Large intestine (tissue), 3 donors: Measurements from ENCODE around the gene ODAD4. TPM values are rescaled to one million over a fixed set of nuclear protein-coding genes. Genes with fewer than 3 reads are reported as not detected.

ENCODE experiments used
- DNase-seq, 2 donors: peaks; one replicate each; pipeline versions ENCODE4 v3.0.0 to v3.0.0-alpha.2; 2013
- H3K27ac ChIP-seq: one replicate; pipeline ENCODE4 v1.5.1; 2013; ENCODE audit warnings: low read length
- H3K27me3 ChIP-seq: 2 replicates; pipeline ENCODE4 v1.6.1; 2013; ENCODE audit warnings: low read length; ENCODE audit not compliant: control insufficient read depth, insufficient read depth
- H3K36me3 ChIP-seq: 2 replicates; pipeline ENCODE4 v1.6.1; 2013; ENCODE audit warnings: low read length; ENCODE audit not compliant: control insufficient read depth, insufficient read depth
- H3K4me1 ChIP-seq: one replicate; pipeline ENCODE4 v1.6.1; 2013; ENCODE audit warnings: low read length; ENCODE audit not compliant: control insufficient read depth, insufficient read depth
- H3K4me3 ChIP-seq: one replicate; pipeline ENCODE4 v1.5.1; 2013; ENCODE audit warnings: low read length
- H3K9me3 ChIP-seq: one replicate; pipeline ENCODE4 v1.6.1; 2013; ENCODE audit warnings: mild to moderate bottlenecking, low read depth, low read length, moderate library complexity; ENCODE audit not compliant: control insufficient read depth
- WGBS: methylation state at CpG from one replicate; pipeline ENCODE4 v1.1.5; 2013; ENCODE audit warnings: low lambda C conversion rate; ENCODE audit not compliant: insufficient coverage; 5-methylcytosine and 5-hydroxymethylcytosine counted together
- polyA plus RNA-seq: library from polyadenylated mRNA; unstranded; fragments of 120-200 nt; gene quantifications from one replicate; pipeline ENCODE4 v1.2.1, GENCODE V29; 2013

ODAD4 gene
- polyA plus RNA-seq, 1 donor, result 0.87 TPM

DNA sequence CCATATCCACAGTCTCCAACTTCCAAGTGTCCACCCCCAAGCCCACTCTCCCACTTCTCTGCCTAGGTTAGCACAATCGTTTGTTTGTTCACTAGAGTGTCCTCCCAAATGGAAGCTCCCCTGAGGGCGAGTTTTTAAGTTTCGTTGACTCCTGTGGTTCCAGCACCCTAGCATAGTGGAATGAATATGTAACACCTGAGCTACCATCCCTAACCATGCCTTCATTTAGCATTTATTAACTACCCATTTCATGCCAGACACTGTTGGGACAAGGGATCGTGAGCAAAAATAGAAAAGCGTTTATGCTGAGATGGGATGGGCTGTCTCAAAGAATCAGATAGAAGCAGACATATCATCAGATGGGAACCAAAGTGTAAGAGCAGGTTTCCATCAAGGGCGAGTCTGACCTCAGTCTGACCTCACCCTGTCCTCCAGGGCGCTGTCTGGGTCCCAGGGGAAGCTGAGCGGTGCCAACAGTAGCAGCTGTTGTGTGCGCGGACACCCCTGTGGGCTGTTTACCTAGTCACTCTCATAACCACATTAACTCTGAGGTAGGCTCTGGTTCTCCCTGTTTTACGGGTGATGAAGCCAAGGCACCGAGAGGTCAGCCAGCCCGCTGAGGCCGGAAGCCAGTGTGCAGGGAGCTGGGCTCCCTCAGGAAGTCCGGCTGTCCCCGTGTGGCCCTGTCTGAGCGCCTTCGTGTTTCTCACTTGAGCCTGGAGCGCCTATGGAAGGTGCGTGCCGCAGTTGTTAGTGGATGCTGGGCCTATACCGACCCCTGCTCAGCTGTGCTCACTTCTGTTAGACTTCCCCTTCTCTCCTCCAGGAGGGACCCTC lies 42.4 kb downstream of the ODAD4 start:
- H3K27ac ChIP-seq, result no peak overlapping the region
- no peak overlapping the region for H3K4me3 ChIP-seq
- H3K27me3 ChIP-seq, result no peaks in the 10 kb centered on the region
- no peaks in the 10 kb centered on the region for H3K9me3 ChIP-seq
- 76% methylated on average over 2 of the region's 22 CpGs for WGBS
- peaks cover 6% of the 10 kb centered on the region for H3K4me1 ChIP-seq
- H3K36me3 ChIP-seq, result peaks cover 83% of the 10 kb centered on the region
- no peak for DNase-seq

- no peak overlapping the region for H3K4me3 ChIP-seq
- H3K27ac ChIP-seq, result no peak overlapping the region
- WGBS, result no CpG with 5 or more reads among the region's 19 CpGs
- H3K27me3 ChIP-seq, result no peaks in the 10 kb centered on the region
- no peaks in the 10 kb centered on the region for H3K9me3 ChIP-seq
- H3K36me3 ChIP-seq, result peaks cover 83% of the 10 kb centered on the region
- no peak for DNase-seq
- peaks cover 5% of the 10 kb centered on the region for H3K4me1 ChIP-seq
Observed at GRCh38 chr17:41973408-41973811, 43.0 kb downstream of the ODAD4 start.

- Histone ChIP-seq H3K4me3 (no peak overlapping the region), H3K36me3 (peaks cover 78% of the 10 kb centered on the region), H3K27ac (no peak overlapping the region), H3K27me3 (no peaks in the 10 kb centered on the region), H3K4me1 (no peaks in the 10 kb centered on the region), H3K9me3 (no peaks in the 10 kb centered on the region)
- WGBS, result no CpG with 5 or more reads among the region's 6 CpGs
- DNase-seq, result no peak
Observed at GRCh38 chr17:41974031-41974430, 43.6 kb downstream of the ODAD4 start.

DNA sequence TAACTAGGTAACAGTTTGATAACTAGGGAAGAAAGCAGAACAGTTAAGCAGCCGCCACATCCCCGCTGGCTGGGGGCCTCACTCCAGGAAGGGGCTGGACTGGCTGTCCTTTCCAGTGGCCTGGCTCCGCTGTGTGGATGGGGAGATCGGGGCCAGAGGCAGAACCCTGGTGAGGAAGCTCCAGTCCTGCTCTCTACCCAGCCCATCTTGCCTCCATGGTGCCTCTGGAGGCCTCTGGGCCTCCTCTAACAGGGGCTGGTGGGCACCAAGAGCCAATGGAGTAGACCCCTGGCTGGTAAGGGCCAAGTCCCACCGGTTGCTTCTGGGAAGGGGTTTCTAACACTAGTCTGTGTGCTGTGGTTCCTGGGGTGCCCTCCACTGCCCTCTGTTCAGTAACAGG lies 44.2 kb downstream of the ODAD4 start:
- no peaks in the 10 kb centered on the region for H3K27me3 ChIP-seq
- no peak for DNase-seq
- no CpG with 5 or more reads among the region's 5 CpGs for WGBS
- H3K36me3 ChIP-seq, result peaks cover 75% of the 10 kb centered on the region
- H3K9me3 ChIP-seq, result no peaks in the 10 kb centered on the region
- H3K4me1 ChIP-seq, result no peaks in the 10 kb centered on the region
- no peak overlapping the region for H3K27ac ChIP-seq
- H3K4me3 ChIP-seq, result no peak overlapping the region

DNA sequence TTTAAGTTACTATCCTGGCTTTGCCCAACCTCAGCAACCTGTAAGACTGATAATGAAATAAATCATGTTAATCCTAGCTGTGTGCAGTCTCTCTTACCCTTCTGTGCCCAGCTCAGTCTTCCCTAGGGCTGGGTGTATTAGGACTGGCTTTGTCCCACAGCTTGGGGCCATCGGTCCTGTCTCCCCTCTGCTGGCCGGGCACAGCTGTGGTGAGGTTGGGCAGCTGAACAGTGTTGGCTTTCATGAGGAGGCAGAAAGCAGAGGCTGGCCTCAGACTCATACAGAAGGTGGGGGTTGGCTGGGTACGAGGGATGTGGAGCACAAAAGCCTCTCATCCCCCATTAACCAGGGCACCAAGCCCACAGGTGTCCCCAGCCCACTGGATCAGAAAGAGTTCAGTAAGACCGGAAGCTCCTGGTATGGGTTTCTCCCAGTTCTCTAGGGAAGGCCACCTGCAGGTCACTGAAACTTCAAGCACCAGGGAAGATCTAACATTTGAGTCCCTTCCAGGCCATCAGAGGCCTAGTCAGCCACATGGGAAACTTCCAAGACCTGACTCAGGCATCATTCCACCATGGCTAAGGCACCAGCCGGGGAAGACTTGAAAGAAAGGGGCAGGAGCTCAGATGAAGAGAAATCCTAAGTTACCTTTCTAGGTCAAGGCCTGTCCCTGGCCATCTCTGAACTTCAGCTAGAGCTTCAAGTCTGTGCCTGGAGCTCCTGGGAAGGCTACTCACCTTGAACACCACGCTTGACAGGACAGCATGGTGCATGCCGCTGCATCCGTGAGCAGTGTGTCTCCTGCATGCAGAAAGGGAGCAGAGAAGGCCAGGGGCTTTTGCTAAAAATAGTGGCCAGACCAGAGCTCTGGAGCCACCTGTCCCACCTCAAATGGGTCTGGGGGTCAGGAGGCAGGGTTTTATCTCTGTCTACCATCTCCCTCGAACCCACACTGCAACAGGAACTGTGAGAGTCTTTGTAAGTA lies 45.0 kb downstream of the ODAD4 start:
- H3K9me3 ChIP-seq, result no peaks in the 10 kb centered on the region
- peaks cover 77% of the 10 kb centered on the region for H3K36me3 ChIP-seq
- DNase-seq, result no peak
- H3K27me3 ChIP-seq, result no peaks in the 10 kb centered on the region
- H3K4me3 ChIP-seq, result no peak overlapping the region
- no CpG with 5 or more reads among the region's 9 CpGs for WGBS
- H3K4me1 ChIP-seq, result no peaks in the 10 kb centered on the region
- no peak overlapping the region for H3K27ac ChIP-seq

DNA sequence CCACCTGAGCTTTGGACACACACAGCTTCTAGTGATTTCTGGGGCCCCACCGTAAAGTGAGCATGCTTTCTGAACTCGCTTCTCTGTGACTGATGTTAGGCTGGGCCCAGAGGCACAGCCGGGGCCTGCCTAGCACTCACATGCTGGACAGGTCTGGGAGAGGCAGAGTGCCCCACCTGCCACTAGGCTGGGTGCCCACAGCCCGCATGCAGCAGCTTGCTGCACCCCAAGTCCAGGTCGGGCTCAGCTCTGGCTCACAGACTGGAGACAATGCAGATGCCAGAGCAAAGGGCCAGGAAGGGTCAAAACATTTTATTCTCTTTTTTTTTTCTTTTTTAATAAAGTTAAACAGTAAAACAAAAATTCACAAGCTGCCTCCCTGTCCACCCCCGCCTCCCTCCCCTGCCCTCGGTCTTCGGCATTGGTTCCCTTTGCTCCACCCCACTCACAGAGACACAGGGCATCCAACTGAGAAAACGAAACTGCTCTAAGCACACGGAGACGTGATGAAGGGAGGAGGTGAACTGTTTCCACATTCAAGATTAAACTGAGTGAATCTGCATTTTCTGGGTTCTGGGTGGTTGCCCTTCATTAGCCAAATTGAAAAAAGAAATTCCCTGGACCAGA lies 45.8 kb downstream of the ODAD4 start:
- H3K4me3 ChIP-seq, result no peak overlapping the region
- H3K27me3 ChIP-seq, result no peaks in the 10 kb centered on the region
- no CpG with 5 or more reads among the region's 11 CpGs for WGBS
- no peak for DNase-seq
- H3K27ac ChIP-seq, result no peak overlapping the region
- H3K4me1 ChIP-seq, result no peaks in the 10 kb centered on the region
- peaks cover 79% of the 10 kb centered on the region for H3K36me3 ChIP-seq
- H3K9me3 ChIP-seq, result no peaks in the 10 kb centered on the region

GRCh38 chr17:41977991-41978390 lies 47.6 kb downstream of the ODAD4 start:
- Histone ChIP-seq H3K27me3 (no peaks in the 10 kb centered on the region), H3K9me3 (no peaks in the 10 kb centered on the region), H3K36me3 (peaks cover 82% of the 10 kb centered on the region), H3K27ac (no peak overlapping the region), H3K4me3 (no peak overlapping the region), H3K4me1 (no peaks in the 10 kb centered on the region)
- no CpG with 5 or more reads among the region's 4 CpGs for WGBS
- DNase-seq, result no peak

- Histone ChIP-seq H3K4me1 (no peaks in the 10 kb centered on the region), H3K27me3 (no peaks in the 10 kb centered on the region), H3K4me3 (no peak overlapping the region), H3K9me3 (no peaks in the 10 kb centered on the region), H3K36me3 (peaks cover 78% of the 10 kb centered on the region), H3K27ac (no peak overlapping the region)
- no CpG with 5 or more reads among the region's 14 CpGs for WGBS
- DNase-seq, result no peak
Observed at GRCh38 chr17:41982026-41982760, 51.8 kb downstream of the ODAD4 start.

DNA sequence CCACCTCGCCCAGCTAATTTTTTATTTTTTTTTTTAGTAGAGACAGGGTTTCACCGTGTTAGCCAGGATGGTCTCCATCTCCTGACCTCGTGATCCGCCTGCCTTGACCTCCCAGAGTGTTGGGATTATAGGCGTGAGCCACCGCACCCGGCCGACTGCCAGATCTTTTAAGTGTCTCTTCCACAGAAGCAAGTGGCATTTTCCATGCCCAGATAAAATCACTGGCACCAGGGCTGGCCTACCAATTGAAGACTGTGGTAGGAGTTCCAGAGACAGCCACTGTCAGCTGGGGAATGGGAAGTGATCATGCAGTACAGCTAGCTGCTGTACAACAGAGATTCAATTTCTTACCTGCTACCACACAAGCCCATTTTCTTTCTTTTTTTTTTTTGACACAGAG lies 54.0 kb downstream of the ODAD4 start:
- H3K27me3 ChIP-seq, result no peaks in the 10 kb centered on the region
- WGBS, result no CpG with 5 or more reads among the region's 8 CpGs
- DNase-seq, result no peak
- no peak overlapping the region for H3K27ac ChIP-seq
- H3K36me3 ChIP-seq, result peaks cover 88% of the 10 kb centered on the region
- no peak overlapping the region for H3K4me3 ChIP-seq
- no peaks in the 10 kb centered on the region for H3K4me1 ChIP-seq
- no peaks in the 10 kb centered on the region for H3K9me3 ChIP-seq

GRCh38 chr17:41985919-41986318 lies 55.5 kb downstream of the ODAD4 start:
- WGBS, result no CpG with 5 or more reads among the region's 8 CpGs
- Histone ChIP-seq H3K4me1 (peaks cover 7% of the 10 kb centered on the region), H3K36me3 (peaks cover 93% of the 10 kb centered on the region), H3K9me3 (no peaks in the 10 kb centered on the region), H3K27me3 (no peaks in the 10 kb centered on the region), H3K4me3 (no peak overlapping the region), H3K27ac (no peak overlapping the region)
- no peak for DNase-seq
